Mammary epithelial cell (primary cell): Measurements from ENCODE around the gene MYF5.

Experiments used
- EZH2 ChIP-seq: IDR thresholded peaks from 2 replicates; pipeline ENCODE4 v1.6.1; 2012; ENCODE audit warnings: low read length, inconsistent platforms, borderline replicate concordance
- TF ChIP-seq, protein P1 (sequence below), 2 donors: IDR thresholded peaks in 1 of 2; conservative IDR thresholded peaks in 1 of 2; 2 replicates each; pipeline ENCODE4 v1.5.1; 2011 to 2012; ENCODE audit warnings: inconsistent platforms in 2 of 2, low read length in 2 of 2, mild to moderate bottlenecking in 2 of 2, control low read depth in 1 of 2, low read depth in 1 of 2; ENCODE audit not compliant: insufficient read depth in 1 of 2; ENCODE audit errors: extremely low read depth in 1 of 2

DNA sequence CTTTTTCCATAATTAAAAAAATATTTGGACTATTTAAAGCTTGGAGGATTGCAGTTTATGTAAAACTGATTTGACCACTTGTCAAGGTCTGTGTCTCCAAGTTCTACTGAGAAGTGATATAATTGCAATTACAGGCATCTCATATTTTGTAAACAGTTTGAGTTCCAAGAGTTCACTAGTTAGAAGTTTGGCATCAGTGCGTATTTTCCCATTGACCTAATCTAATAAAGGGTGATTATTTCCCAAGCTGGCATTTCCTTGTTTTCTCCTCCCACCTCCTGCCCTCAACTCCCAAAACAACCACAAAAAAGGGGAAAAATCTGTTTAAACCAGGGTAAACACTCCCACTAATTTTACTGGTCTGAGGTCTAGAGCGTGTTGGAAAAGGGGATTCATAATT, 12.3 kb upstream of the MYF5 start:
- TF ChIP-seq, protein P1, sequence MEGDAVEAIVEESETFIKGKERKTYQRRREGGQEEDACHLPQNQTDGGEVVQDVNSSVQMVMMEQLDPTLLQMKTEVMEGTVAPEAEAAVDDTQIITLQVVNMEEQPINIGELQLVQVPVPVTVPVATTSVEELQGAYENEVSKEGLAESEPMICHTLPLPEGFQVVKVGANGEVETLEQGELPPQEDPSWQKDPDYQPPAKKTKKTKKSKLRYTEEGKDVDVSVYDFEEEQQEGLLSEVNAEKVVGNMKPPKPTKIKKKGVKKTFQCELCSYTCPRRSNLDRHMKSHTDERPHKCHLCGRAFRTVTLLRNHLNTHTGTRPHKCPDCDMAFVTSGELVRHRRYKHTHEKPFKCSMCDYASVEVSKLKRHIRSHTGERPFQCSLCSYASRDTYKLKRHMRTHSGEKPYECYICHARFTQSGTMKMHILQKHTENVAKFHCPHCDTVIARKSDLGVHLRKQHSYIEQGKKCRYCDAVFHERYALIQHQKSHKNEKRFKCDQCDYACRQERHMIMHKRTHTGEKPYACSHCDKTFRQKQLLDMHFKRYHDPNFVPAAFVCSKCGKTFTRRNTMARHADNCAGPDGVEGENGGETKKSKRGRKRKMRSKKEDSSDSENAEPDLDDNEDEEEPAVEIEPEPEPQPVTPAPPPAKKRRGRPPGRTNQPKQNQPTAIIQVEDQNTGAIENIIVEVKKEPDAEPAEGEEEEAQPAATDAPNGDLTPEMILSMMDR (conservative IDR thresholded peaks at IDR 0.05 in 1 of 2, IDR thresholded peaks at IDR 0.05 in 1 of 2; ENCODE audit: extremely low read depth in 1 of 2, insufficient read depth in 1 of 2, low read depth in 1 of 2, low read length in 2 of 2): no peak
- TF ChIP-seq EZH2: no peak
